HepG2 (cell line): ENCODE data around the gene NFAT5. TPM values are rescaled to one million over a fixed set of nuclear protein-coding genes. Genes with fewer than 3 reads are reported as not detected.

Experiments used
- ATAC-seq: fragments of 200-7000 bp; cut with Tn5 transposase; 3 replicates; pipeline ENCODE4 v1.9.1; 2020; ENCODE audit warnings: mild to moderate bottlenecking, moderate library complexity
- BruUV-seq: library from RNA; stranded (reverse); fragments of 400-500 nt; replicated peaks from 2 replicates; lab custom pipeline; 2021; lab: Mats Ljungman, UMichigan
- CTCF ChIA-PET: fragments of 300-600 bp; formaldehyde crosslinking; extraction: SDS; loops from one replicate; lab custom pipeline; 2021; ENCODE audit warnings: low total read pairs, inconsistent platforms, low intra/inter-chr PET ratio; lab: Yijun Ruan, JAX
- POLR2A ChIA-PET: fragments of 350-600 bp; sonication (Branson Sonifier 250); formaldehyde crosslinking; loops from one replicate; lab custom pipeline; 2020; ENCODE audit warnings: antibody characterized with exemption, inconsistent platforms; lab: Yijun Ruan, JAX
- DNase-seq: peaks from one replicate; pipeline ENCODE4 v3.0.0-alpha.2; 2015; ENCODE audit warnings: low spot score
- FAIRE-seq: peaks from 3 replicates; lab custom pipeline; 2011; peaks lifted over from hg19 to GRCh38; lab: Jason Lieb, UNC
- H2AFZ ChIP-seq: one replicate; pipeline ENCODE4 v1.6.1; 2011; ENCODE audit warnings: low read length, inconsistent platforms
- H3K27ac ChIP-seq: fragments of 300-600 bp; 3 replicates; pipeline ENCODE4 v1.8.0; 2011; ENCODE audit warnings: mixed run types, mild to moderate bottlenecking, mixed read lengths, low read length, inconsistent platforms; ENCODE audit not compliant: insufficient read depth; ENCODE audit errors: extremely low read length
- H3K27me3 ChIP-seq, 2 experiments: fragments of 200-600 bp in 1 of 2; 2 replicates in 1 of 2; 3 replicates in 1 of 2; pipeline versions ENCODE4 v1.6.0 to v1.8.0; 2011; ENCODE audit warnings: low read length in 2 of 2, mild to moderate bottlenecking in 2 of 2, moderate library complexity in 2 of 2, inconsistent platforms in 1 of 2; ENCODE audit not compliant: insufficient read depth in 2 of 2, control insufficient read depth in 1 of 2
- H3K36me3 ChIP-seq, 2 experiments: fragments of 200-600 bp in 1 of 2; replicated peaks in 1 of 2; 2 replicates in 1 of 2; 3 replicates in 1 of 2; pipeline versions ENCODE4 v1.5.1 to v1.8.0; 2011; ENCODE audit warnings: low read length in 2 of 2, inconsistent platforms in 1 of 2; ENCODE audit not compliant: insufficient read depth in 2 of 2, control insufficient read depth in 1 of 2
- H3K4me1 ChIP-seq: 2 replicates; pipeline ENCODE4 v1.5.1; 2012; ENCODE audit warnings: low read length, inconsistent platforms; ENCODE audit not compliant: insufficient read depth
- H3K4me2 ChIP-seq: 2 replicates; pipeline ENCODE4 v1.6.0; 2011; ENCODE audit warnings: low read depth, low read length, inconsistent platforms
- H3K4me3 ChIP-seq, 3 experiments: fragments of 200-600 bp in 1 of 3; sonication (generic), shearing (Covaris generic) in 1 of 3; replicated peaks in 1 of 3; 2 replicates each; pipeline ENCODE4 v1.5.1; 2011 to 2016; ENCODE audit warnings: low read length in 3 of 3, inconsistent platforms in 2 of 3, low read depth in 2 of 3, mild to moderate bottlenecking in 2 of 3, control low read depth in 1 of 3, mixed read lengths in 1 of 3; ENCODE audit not compliant: insufficient read depth in 1 of 3
- H3K79me2 ChIP-seq: one replicate; pipeline ENCODE4 v1.6.1; 2011; ENCODE audit warnings: low read length, inconsistent platforms; ENCODE audit not compliant: insufficient read depth
- H3K9ac ChIP-seq: 2 replicates; pipeline ENCODE4 v1.6.0; 2011; ENCODE audit warnings: mild to moderate bottlenecking, low read depth, low read length, inconsistent platforms; ENCODE audit not compliant: insufficient read depth
- H3K9me3 ChIP-seq: 2 replicates; pipeline ENCODE4 v1.5.1; 2012; ENCODE audit warnings: mild to moderate bottlenecking, low read length
- H4K20me1 ChIP-seq: 2 replicates; pipeline ENCODE4 v1.6.0; 2011; ENCODE audit warnings: inconsistent platforms, mild to moderate bottlenecking, low read length, moderate library complexity; ENCODE audit not compliant: insufficient read depth
- ATF5 ChIP-seq: sonication (generic); formaldehyde crosslinking; IDR thresholded peaks from 2 replicates; pipeline ENCODE4 v1.4.0; 2020; ENCODE audit warnings: mild to moderate bottlenecking, low read depth, missing genetic modification reagents
- GFI1 ChIP-seq: sonication (generic); formaldehyde crosslinking; IDR thresholded peaks from 2 replicates; pipeline ENCODE4 v1.5.0; 2020; ENCODE audit warnings: missing genetic modification reagents, mild to moderate bottlenecking, borderline replicate concordance
- HDAC1 ChIP-seq: sonication (generic); formaldehyde crosslinking; IDR thresholded peaks from 2 replicates; pipeline ENCODE4 v1.5.1; 2020; ENCODE audit warnings: mild to moderate bottlenecking, missing genetic modification reagents
- HOXA5 ChIP-seq: sonication (generic); formaldehyde crosslinking; IDR thresholded peaks from 2 replicates; pipeline ENCODE4 v1.4.0; 2020; ENCODE audit warnings: missing genetic modification reagents
- KAT8 ChIP-seq: IDR thresholded peaks from 2 replicates; pipeline ENCODE4 v1.6.1; 2016; ENCODE audit warnings: missing genetic modification reagents, missing compliant biosample characterization
- MIXL1 ChIP-seq: IDR thresholded peaks from 2 replicates; pipeline ENCODE4 v1.6.1; 2016
- MTA1 ChIP-seq: sonication (generic); formaldehyde crosslinking; IDR thresholded peaks from 2 replicates; pipeline ENCODE4 v1.4.0; 2020; ENCODE audit warnings: missing genetic modification reagents, mild to moderate bottlenecking, borderline replicate concordance
- MZF1 ChIP-seq: sonication (generic); formaldehyde crosslinking; IDR thresholded peaks from 2 replicates; pipeline ENCODE4 v1.8.1; 2023; ENCODE audit warnings: mild to moderate bottlenecking, missing genetic modification reagents, borderline replicate concordance
- NFIC ChIP-seq: IDR thresholded peaks from 2 replicates; pipeline ENCODE4 v1.6.1; 2012; ENCODE audit warnings: mild to moderate bottlenecking, low read length, inconsistent platforms
- NFKB2 ChIP-seq: sonication (generic); formaldehyde crosslinking; IDR thresholded peaks from 2 replicates; pipeline ENCODE4 v1.4.0; 2020; ENCODE audit warnings: missing genetic modification reagents, borderline replicate concordance
- POLR2A ChIP-seq, 2 experiments: IDR thresholded peaks; 2 replicates each; pipeline ENCODE4 v1.6.1; 2011; ENCODE audit warnings: low read depth in 2 of 2, low read length in 2 of 2, mild to moderate bottlenecking in 1 of 2, moderate library complexity in 1 of 2; ENCODE audit not compliant: insufficient read depth in 1 of 2
- RBM22 ChIP-seq: fragments of 200-400 bp; formaldehyde crosslinking; optimal IDR thresholded peaks from 2 replicates; pipeline ENCODE3; 2017; ENCODE audit warnings: mild to moderate bottlenecking, low read length, moderate library complexity
- STAT5B ChIP-seq: sonication (generic); formaldehyde crosslinking; IDR thresholded peaks from 2 replicates; pipeline ENCODE4 v1.4.0; 2020; ENCODE audit warnings: missing genetic modification reagents
- ZBTB42 ChIP-seq: sonication (generic); formaldehyde crosslinking; IDR thresholded peaks from 2 replicates; pipeline ENCODE4 v1.5.0; 2020; ENCODE audit warnings: mild to moderate bottlenecking, missing genetic modification reagents
- ZNF121 ChIP-seq: sonication (generic); formaldehyde crosslinking; IDR thresholded peaks from 2 replicates; pipeline ENCODE4 v1.5.0; 2020; ENCODE audit warnings: mild to moderate bottlenecking, missing genetic modification reagents
- ZNF205 ChIP-seq: IDR thresholded peaks from 2 replicates; pipeline ENCODE4 v1.6.1; 2018; ENCODE audit warnings: missing biosample characterization, missing genetic modification reagents
- ZNF629 ChIP-seq: sonication (generic); formaldehyde crosslinking; conservative IDR thresholded peaks from 2 replicates; pipeline ENCODE4 v1.5.0; 2020; ENCODE audit warnings: missing genetic modification reagents
- ZNF652 ChIP-seq: IDR thresholded peaks from 2 replicates; pipeline ENCODE4 v1.6.1; 2016; ENCODE audit warnings: low read depth, borderline replicate concordance
- ZNF788 ChIP-seq: sonication (generic); formaldehyde crosslinking; IDR thresholded peaks from 2 replicates; pipeline ENCODE4 v1.5.0; 2020; ENCODE audit warnings: mild to moderate bottlenecking, missing genetic modification reagents, borderline replicate concordance
- ZNF879 ChIP-seq: sonication (generic); formaldehyde crosslinking; IDR thresholded peaks from 2 replicates; pipeline ENCODE4 v1.8.1; 2023; ENCODE audit warnings: missing genetic modification reagents
- ZSCAN25 ChIP-seq: sonication (generic); formaldehyde crosslinking; IDR thresholded peaks from 2 replicates; pipeline ENCODE4 v1.8.0; 2022; ENCODE audit warnings: mild to moderate bottlenecking, missing genetic modification reagents
- WGBS: methylation state at CpG from one replicate; pipeline ENCODE4 v1.1.6; 2017; ENCODE audit warnings: low lambda C conversion rate; 5-methylcytosine and 5-hydroxymethylcytosine counted together
- in situ Hi-C: cut with HindIII; loops from 2 replicates; pipeline ENCODE4 v1.10.0; 2017; ENCODE audit warnings: low pct_unique_long_range_greater_than_20kb; ENCODE audit not compliant: extremely low pct_ligation_motif_present
- intact Hi-C: fragments of 100-400 bp; cut with micrococcal nuclease; formaldehyde crosslinking; loops from one replicate; pipeline ENCODE4 v1.10.0; 2022; ENCODE audit not compliant: unreplicated experiment
- polyA plus RNA-seq, 8 experiments: library from polyadenylated mRNA; depleted of rRNA in 3 of 8; stranded (reverse) in 7 of 8; unstranded in 1 of 8; fragments of >200 nt; fragmentation: Illumina TruSeq in 4 of 8; extraction: Trizol in 4 of 8; gene quantifications; 2 replicates each; pipeline versions ENCODE4 v1.2.1 to v1.2.3, GENCODE V29; 2011 to 2016; ENCODE audit warnings: low read depth in 4 of 8, missing spikeins in 1 of 8, mixed read lengths in 1 of 8; ENCODE audit not compliant: insufficient read depth in 1 of 8
- total RNA-seq, 5 experiments: library from RNA; depleted of rRNA; stranded (reverse); fragments of >200 nt; fragmentation: Illumina TruSeq; extraction: Trizol; gene quantifications; 2 replicates each; pipeline ENCODE4 v1.2.3, GENCODE V29; 2016; ENCODE audit warnings: low read depth in 1 of 5
- TF ChIP-seq, protein P1 (sequence below): sonication (generic); formaldehyde crosslinking; IDR thresholded peaks from 2 replicates; pipeline ENCODE4 v1.8.0; 2022; ENCODE audit warnings: missing genetic modification reagents, mild to moderate bottlenecking, moderate library complexity, borderline replicate concordance

NFAT5 gene
- total and polyA plus RNA-seq, 2 of the 13 experiments (the other 11 are each of a cell fraction or from before 2014, with no cell fraction given): 20.5 to 54.3 TPM

DNA sequence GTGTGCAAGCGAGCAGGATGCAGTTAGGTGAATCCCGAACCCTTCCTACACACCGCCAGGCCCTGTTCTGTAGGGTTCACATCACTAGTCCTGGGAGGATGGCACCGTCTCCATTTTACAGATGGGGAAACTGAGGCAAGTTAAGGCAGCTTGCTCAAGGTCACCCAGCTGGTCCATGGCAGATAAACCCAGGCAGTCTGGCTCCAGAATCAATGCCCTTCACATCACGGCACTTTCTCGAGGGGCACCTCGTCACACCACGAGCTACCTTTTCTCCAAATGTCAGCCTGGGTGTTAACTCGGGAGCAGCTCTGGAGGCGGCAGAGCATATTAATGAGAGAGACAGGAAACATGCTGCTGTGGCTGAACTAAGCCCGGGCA is 179.5 kb downstream of the NFAT5 start:
- POLR2A ChIA-PET: interaction anchor here (0.7 to 2.7 kb wide), 3 partner anchors 9 to 21 kb away, joined by 4 to 10 read pairs (median 4); partner anchors contain the start of genes NOB1 and NQO1
- no peak for TF ChIP-seq ZSCAN25 (CRISPR knock-in tag)
- no peak for TF ChIP-seq MIXL1 (CRISPR knock-in tag)
- no peak for TF ChIP-seq MZF1 (CRISPR knock-in tag)
- no peak for TF ChIP-seq HOXA5 (CRISPR knock-in tag)
- no peak for TF ChIP-seq ZNF121 (CRISPR knock-in tag)
- no peak for TF ChIP-seq ATF5 (CRISPR knock-in tag)
- TF ChIP-seq, protein P1, sequence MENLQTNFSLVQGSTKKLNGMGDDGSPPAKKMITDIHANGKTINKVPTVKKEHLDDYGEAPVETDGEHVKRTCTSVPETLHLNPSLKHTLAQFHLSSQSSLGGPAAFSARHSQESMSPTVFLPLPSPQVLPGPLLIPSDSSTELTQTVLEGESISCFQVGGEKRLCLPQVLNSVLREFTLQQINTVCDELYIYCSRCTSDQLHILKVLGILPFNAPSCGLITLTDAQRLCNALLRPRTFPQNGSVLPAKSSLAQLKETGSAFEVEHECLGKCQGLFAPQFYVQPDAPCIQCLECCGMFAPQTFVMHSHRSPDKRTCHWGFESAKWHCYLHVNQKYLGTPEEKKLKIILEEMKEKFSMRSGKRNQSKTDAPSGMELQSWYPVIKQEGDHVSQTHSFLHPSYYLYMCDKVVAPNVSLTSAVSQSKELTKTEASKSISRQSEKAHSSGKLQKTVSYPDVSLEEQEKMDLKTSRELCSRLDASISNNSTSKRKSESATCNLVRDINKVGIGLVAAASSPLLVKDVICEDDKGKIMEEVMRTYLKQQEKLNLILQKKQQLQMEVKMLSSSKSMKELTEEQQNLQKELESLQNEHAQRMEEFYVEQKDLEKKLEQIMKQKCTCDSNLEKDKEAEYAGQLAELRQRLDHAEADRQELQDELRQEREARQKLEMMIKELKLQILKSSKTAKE: 0 out of 2 replicates have a peak, but pooled peaks have one; percentile 27
- peak; percentile 77 for TF ChIP-seq RBM22
- TF ChIP-seq KAT8 (CRISPR knock-in tag): no peak
- peak; percentile 74 for TF ChIP-seq ZNF629 (CRISPR knock-in tag)
- no peak for TF ChIP-seq ZNF788 (CRISPR knock-in tag)
- no peak for TF ChIP-seq ZNF879 (CRISPR knock-in tag)
- TF ChIP-seq HDAC1: no peak
- 0 out of 2 replicates have a peak, but pooled peaks have one; percentile 12 for TF ChIP-seq MTA1 (CRISPR knock-in tag)
- no peak for TF ChIP-seq STAT5B (CRISPR knock-in tag)
- TF ChIP-seq NFIC: no peak
- TF ChIP-seq ZNF205 (CRISPR knock-in tag): no peak
- TF ChIP-seq ZBTB42 (CRISPR knock-in tag): no peak
- TF ChIP-seq ZNF652 (CRISPR knock-in tag): no peak
- TF ChIP-seq GFI1 (CRISPR knock-in tag): no peak
- TF ChIP-seq NFKB2: no peak
- TF ChIP-seq POLR2A (IDR thresholded peaks at IDR 0.05; ENCODE audit: insufficient read depth in 1 of 2, low read depth in 2 of 2, low read length in 2 of 2): 0 out of 4 replicates have a peak, but pooled peaks of 1 of the 2 experiments have one; percentile 25
- peaks cover 4% of the 10 kb centered on the region; the same call in 1 of the 2 replicates for H4K20me1 ChIP-seq
- H3K4me3 ChIP-seq: no peak overlapping the region
- CTCF ChIA-PET: no interaction called here
- FAIRE-seq (no peak), ATAC-seq (no peak), DNase-seq (no peak)
- 96% methylated on average over 11 of the region's 11 CpGs for WGBS
- H3K36me3 ChIP-seq: peaks cover 50 to 91% of the 10 kb centered on the region in 2 experiments
- H3K79me2 ChIP-seq: peaks cover 19% of the 10 kb centered on the region
- H3K9ac ChIP-seq: no peak overlapping the region
- H3K27ac ChIP-seq: no peak overlapping the region
- H2AFZ ChIP-seq: no peak overlapping the region
- H3K4me1 ChIP-seq: no peaks in the 10 kb centered on the region
- in situ Hi-C loops: no loop called here
- no peaks in the 10 kb centered on the region for H3K27me3 ChIP-seq
- intact Hi-C loops: no loop called here
- H3K9me3 ChIP-seq: no peaks in the 10 kb centered on the region
- no TSS peak for BruUV-seq
- no peak overlapping the region for H3K4me2 ChIP-seq
